GM12878 (cell line): ENCODE results near the gene HVCN1.

Experiments used
- JUND ChIP-seq: IDR thresholded peaks from 2 replicates; pipeline ENCODE4 v1.6.1; 2012; ENCODE audit warnings: low read depth, mild to moderate bottlenecking, low read length, improper control_type of control experiment, moderate library complexity
- LARP7 ChIP-seq: fragments of 450-650 bp; IDR thresholded peaks from 2 replicates; pipeline ENCODE4 v1.6.1; 2017; ENCODE audit warnings: mild to moderate bottlenecking
- NR2C2 ChIP-seq: IDR thresholded peaks from 2 replicates; pipeline ENCODE4 v1.6.1; 2011; ENCODE audit warnings: borderline replicate concordance, low read depth; ENCODE audit not compliant: control insufficient read depth, insufficient read length
- POLR2AphosphoS5 ChIP-seq: IDR thresholded peaks from 2 replicates; pipeline ENCODE4 v1.6.1; 2011; ENCODE audit warnings: mild to moderate bottlenecking, low read length, inconsistent platforms
- RBBP5 ChIP-seq: fragments of 200-600 bp; sonication (generic); conservative IDR thresholded peaks from 2 replicates; pipeline ENCODE4 v1.6.1; 2016
- REST ChIP-seq: IDR thresholded peaks from 2 replicates; pipeline ENCODE4 v1.6.1; 2012; ENCODE audit warnings: mild to moderate bottlenecking, low read depth, low read length
- SMC3 ChIP-seq: IDR thresholded peaks from 2 replicates; pipeline ENCODE4 v1.6.1; 2011; ENCODE audit warnings: low read length, improper control_type of control experiment, borderline replicate concordance
- TCF7 ChIP-seq: IDR thresholded peaks from 2 replicates; pipeline ENCODE4 v1.6.1; 2014; ENCODE audit warnings: antibody characterized with exemption, borderline replicate concordance
- USF2 ChIP-seq: IDR thresholded peaks from 2 replicates; pipeline ENCODE4 v1.6.1; 2011; ENCODE audit warnings: low read depth, low read length, improper control_type of control experiment, borderline replicate concordance

DNA sequence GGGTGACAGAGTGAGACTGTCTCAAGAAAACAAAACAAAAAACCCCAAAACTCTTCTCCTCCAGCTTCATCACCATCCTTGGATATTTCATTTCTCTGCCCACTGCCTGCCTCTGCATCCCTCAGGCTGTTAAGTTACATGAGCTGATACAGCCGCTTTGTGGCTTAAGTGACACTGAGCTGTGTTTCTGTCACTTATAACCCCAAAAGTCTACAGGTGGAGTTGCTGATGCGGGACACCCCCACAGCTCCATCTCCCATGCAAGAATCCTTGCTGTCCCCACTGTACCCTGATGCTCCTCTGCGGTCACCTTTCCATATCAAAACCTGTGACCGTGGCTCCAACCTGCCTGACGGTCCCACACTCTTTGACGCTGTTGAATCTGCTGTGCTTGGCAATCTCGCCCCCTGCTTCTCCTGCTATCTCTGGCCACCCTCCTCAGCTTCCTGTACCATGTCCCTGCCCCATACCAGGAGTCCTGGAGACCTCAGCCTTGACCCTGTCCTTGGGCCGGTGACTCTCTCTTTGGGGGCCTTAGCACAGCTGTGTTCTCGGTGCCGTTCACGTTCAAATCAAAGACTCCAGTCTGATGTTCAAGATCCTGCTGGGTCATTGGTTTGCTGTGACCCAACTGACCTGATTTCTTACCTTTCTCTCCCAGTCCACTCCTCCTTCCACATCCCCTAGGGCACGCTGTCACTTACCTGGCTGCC is 20.3 kb downstream of the HVCN1 start:
- TF ChIP-seq SMC3: no peak
- no peak for TF ChIP-seq RBBP5
- no peak for TF ChIP-seq JUND
- no peak for TF ChIP-seq USF2
- TF ChIP-seq REST: no peak
- peak; percentile 57; the same call in 1 of the 2 replicates for TF ChIP-seq POLR2AphosphoS5
- no peak for TF ChIP-seq TCF7
- TF ChIP-seq LARP7: no peak
- TF ChIP-seq NR2C2: no peak
